H1 (cell line): ENCODE measurements around the gene POGZ. TPM values are rescaled to one million over a fixed set of nuclear protein-coding genes. Genes with fewer than 3 reads are reported as not detected.

Source experiments
- CTCF ChIA-PET: fragments of 300-600 bp; sonication (Branson Sonifier 250); formaldehyde crosslinking; loops from one replicate; lab custom pipeline; 2021; ENCODE audit not compliant: partially characterized antibody; lab: Charles Lee
- POLR2A ChIA-PET: fragments of 300-600 bp; sonication (Branson Sonifier 250); formaldehyde crosslinking; loops from one replicate; lab custom pipeline; 2021; ENCODE audit warnings: inconsistent platforms; ENCODE audit not compliant: partially characterized antibody; lab: Charles Lee
- DNase-seq, 2 experiments: peaks; one replicate each; pipeline versions ENCODE4 v3.0.0 to v3.0.0-alpha.2; 2010 to 2022; ENCODE audit warnings: low spot score in 2 of 2, low read depth in 1 of 2, mixed read lengths in 1 of 2
- FAIRE-seq: peaks from 2 replicates; lab custom pipeline; 2011; peaks lifted over from hg19 to GRCh38; lab: Jason Lieb, UNC
- H2AFZ ChIP-seq: 2 replicates; pipeline ENCODE4 v1.8.1; 2012; ENCODE audit warnings: low read length, inconsistent platforms
- H2AK5ac ChIP-seq: 2 replicates; pipeline ENCODE4 v1.6.1; 2013; ENCODE audit warnings: low read depth, low read length
- H2BK120ac ChIP-seq: replicated peaks from 2 replicates; pipeline ENCODE3; 2013; ENCODE audit warnings: low read depth, low read length, inconsistent platforms
- H2BK12ac ChIP-seq: 2 replicates; pipeline ENCODE4 v1.6.1; 2013; ENCODE audit warnings: low read depth, low read length
- H2BK15ac ChIP-seq: 2 replicates; pipeline ENCODE4 v1.6.1; 2013; ENCODE audit warnings: low read length
- H2BK20ac ChIP-seq: 2 replicates; pipeline ENCODE4 v1.6.1; 2013; ENCODE audit warnings: low read length
- H2BK5ac ChIP-seq: 2 replicates; pipeline ENCODE4 v1.6.1; 2013; ENCODE audit warnings: low read depth, low read length
- H3K14ac ChIP-seq: 2 replicates; pipeline ENCODE4 v1.6.1; 2013; ENCODE audit warnings: inconsistent platforms; ENCODE audit not compliant: insufficient read length
- H3K18ac ChIP-seq: 2 replicates; pipeline ENCODE4 v1.6.1; 2013; ENCODE audit warnings: low read length; ENCODE audit errors: extremely low read depth
- H3K23ac ChIP-seq: 2 replicates; pipeline ENCODE4 v1.6.1; 2013; ENCODE audit warnings: inconsistent platforms; ENCODE audit not compliant: insufficient read length
- H3K23me2 ChIP-seq: 2 replicates; pipeline ENCODE4 v1.6.1; 2013; ENCODE audit warnings: low read depth, low read length
- H3K27ac ChIP-seq: 2 replicates; pipeline ENCODE4 v1.6.1; 2011; ENCODE audit warnings: low read depth, low read length, inconsistent platforms
- H3K27me3 ChIP-seq, 4 experiments: replicated peaks in 1 of 4; 1 replicate in 1 of 4; 2 replicates in 3 of 4; pipeline versions ENCODE4 v1.6.1 to v1.8.1; 2011 to 2013; ENCODE audit warnings: low read length in 3 of 4, mild to moderate bottlenecking in 3 of 4, inconsistent platforms in 2 of 4, mixed read lengths in 2 of 4, moderate library complexity in 1 of 4; ENCODE audit not compliant: control insufficient read depth in 3 of 4, insufficient read depth in 3 of 4; ENCODE audit errors: extremely low read depth in 1 of 4
- H3K36me3 ChIP-seq, 4 experiments: 2 replicates each; pipeline versions ENCODE4 v1.6.1 to v1.8.1; 2011 to 2013; ENCODE audit warnings: mild to moderate bottlenecking in 4 of 4, low read length in 3 of 4, moderate library complexity in 2 of 4, control low read depth in 1 of 4, inconsistent platforms in 1 of 4; ENCODE audit not compliant: insufficient read depth in 4 of 4, control insufficient read depth in 2 of 4
- H3K4ac ChIP-seq: replicated peaks from 2 replicates; pipeline ENCODE3; 2013; ENCODE audit warnings: low read length, low read depth, mixed read lengths, inconsistent platforms; ENCODE audit not compliant: insufficient read length
- H3K4me1 ChIP-seq, 4 experiments: replicated peaks in 1 of 4; 1 replicate in 1 of 4; 2 replicates in 3 of 4; pipeline versions ENCODE4 v1.6.1 to v1.8.1; 2011 to 2013; ENCODE audit warnings: low read length in 3 of 4, inconsistent platforms in 2 of 4, mixed read lengths in 1 of 4; ENCODE audit not compliant: insufficient read depth in 4 of 4, control insufficient read depth in 3 of 4
- H3K4me2 ChIP-seq, 2 experiments: 2 replicates each; pipeline versions ENCODE4 v1.6.1 to v1.8.1; 2011 to 2013; ENCODE audit warnings: low read depth in 2 of 2, low read length in 2 of 2, control low read depth in 1 of 2, inconsistent platforms in 1 of 2, mild to moderate bottlenecking in 1 of 2; ENCODE audit not compliant: insufficient read depth in 1 of 2
- H3K4me3 ChIP-seq, 4 experiments: fragments of 200-600, 300-600 bp in 1 of 4; sonication (generic), shearing (Covaris generic), sonication (Bioruptor Twin) in 1 of 4; 2 replicates each; pipeline versions ENCODE4 v1.5.1 to v1.8.1; 2011 to 2016; ENCODE audit warnings: low read length in 4 of 4, low read depth in 3 of 4, control low read depth in 2 of 4, inconsistent platforms in 2 of 4, mild to moderate bottlenecking in 2 of 4, mixed read lengths in 1 of 4, moderate library complexity in 1 of 4; ENCODE audit not compliant: insufficient read depth in 2 of 4; ENCODE audit errors: extremely low read depth in 1 of 4
- H3K56ac ChIP-seq: replicated peaks from 2 replicates; pipeline ENCODE3; 2013; ENCODE audit warnings: low read depth, mild to moderate bottlenecking, mixed read lengths, low read length, inconsistent platforms; ENCODE audit not compliant: insufficient read length
- H3K79me1 ChIP-seq: 2 replicates; pipeline ENCODE4 v1.6.1; 2013; ENCODE audit warnings: low read depth, low read length, control low read depth
- H3K79me2 ChIP-seq, 2 experiments: 2 replicates each; pipeline versions ENCODE4 v1.6.1 to v1.8.1; 2012 to 2013; ENCODE audit warnings: low read length in 2 of 2, mild to moderate bottlenecking in 2 of 2, inconsistent platforms in 1 of 2; ENCODE audit not compliant: insufficient read depth in 2 of 2, control insufficient read depth in 1 of 2
- H3K9ac ChIP-seq, 4 experiments: replicated peaks in 1 of 4; 1 replicate in 1 of 4; 2 replicates in 3 of 4; pipeline versions ENCODE4 v1.6.1 to v1.8.1; 2011 to 2013; ENCODE audit warnings: low read depth in 3 of 4, low read length in 3 of 4, control low read depth in 2 of 4, mild to moderate bottlenecking in 2 of 4, moderate library complexity in 2 of 4, inconsistent platforms in 1 of 4; ENCODE audit errors: extremely low read depth in 1 of 4
- H3K9me3 ChIP-seq, 2 experiments: 2 replicates each; pipeline versions ENCODE4 v1.6.1 to v1.8.1; 2012 to 2013; ENCODE audit warnings: mild to moderate bottlenecking in 2 of 2, moderate library complexity in 2 of 2, control low read depth in 1 of 2, inconsistent platforms in 1 of 2, low read depth in 1 of 2, low read length in 1 of 2, mixed read lengths in 1 of 2; ENCODE audit not compliant: insufficient read depth in 2 of 2
- H4K20me1 ChIP-seq, 2 experiments: replicated peaks in 1 of 2; 2 replicates each; pipeline versions ENCODE3 to v1.8.1; 2011 to 2013; ENCODE audit warnings: inconsistent platforms in 2 of 2, low read length in 2 of 2, mild to moderate bottlenecking in 1 of 2; ENCODE audit not compliant: insufficient read depth in 2 of 2, control insufficient read depth in 1 of 2
- H4K5ac ChIP-seq: 2 replicates; pipeline ENCODE4 v1.6.1; 2013; ENCODE audit warnings: low read length, low read depth, mixed read lengths, inconsistent platforms; ENCODE audit not compliant: insufficient read length
- H4K8ac ChIP-seq: 2 replicates; pipeline ENCODE4 v1.8.0; 2013; ENCODE audit warnings: mild to moderate bottlenecking, moderate library complexity, low read length, inconsistent platforms; ENCODE audit not compliant: insufficient read depth; ENCODE audit errors: extremely low read depth
- H4K91ac ChIP-seq: replicated peaks from 2 replicates; pipeline ENCODE3; 2013; ENCODE audit warnings: low read length, mixed read lengths, inconsistent platforms; ENCODE audit not compliant: insufficient read length
- ASH2L ChIP-seq: fragments of 200-600, 300-600 bp; sonication (generic); IDR thresholded peaks from one replicate; pipeline ENCODE4 v1.7.1; 2017; ENCODE audit warnings: low read length
- ATF3 ChIP-seq: IDR thresholded peaks from 2 replicates; pipeline ENCODE4 v1.6.1; 2011; ENCODE audit warnings: low read depth, mild to moderate bottlenecking, low read length; ENCODE audit not compliant: insufficient read depth
- CBX8 ChIP-seq: fragments of 300-800, 300-1000 bp; sonication (generic); IDR thresholded peaks from 2 replicates; pipeline ENCODE4 v1.7.1; 2016; ENCODE audit warnings: low read depth, low read length, borderline replicate concordance
- E2F6 ChIP-seq: IDR thresholded peaks from 2 replicates; pipeline ENCODE4 v1.6.1; 2012; ENCODE audit warnings: inconsistent platforms
- EZH2 ChIP-seq: fragments of 200-600 bp; sonication (generic); IDR thresholded peaks from 2 replicates; pipeline ENCODE4 v1.7.1; 2012; ENCODE audit warnings: low read depth, mild to moderate bottlenecking, moderate library complexity, low read length, inconsistent platforms; ENCODE audit not compliant: severe bottlenecking
- FOSL1 ChIP-seq: IDR thresholded peaks from 2 replicates; pipeline ENCODE4 v1.6.1; 2011; ENCODE audit warnings: mild to moderate bottlenecking, low read depth, low read length, moderate library complexity; ENCODE audit not compliant: insufficient read depth
- GTF2F1 ChIP-seq: IDR thresholded peaks from 2 replicates; pipeline ENCODE4 v1.6.1; 2012; ENCODE audit warnings: low read depth, low read length, improper control_type of control experiment, borderline replicate concordance
- KDM1A ChIP-seq: fragments of 200-600, 300-600 bp; sonication (generic); IDR thresholded peaks from 2 replicates; pipeline ENCODE4 v1.7.1; 2016; ENCODE audit warnings: mild to moderate bottlenecking, low read length, borderline replicate concordance
- MAFK ChIP-seq: IDR thresholded peaks from 2 replicates; pipeline ENCODE4 v1.6.1; 2012; ENCODE audit warnings: low read depth, mild to moderate bottlenecking, improper control_type of control experiment, low read length
- PHF8 ChIP-seq: fragments of 200-600 bp; sonication (generic); conservative IDR thresholded peaks from 2 replicates; pipeline ENCODE4 v1.7.1; 2012; ENCODE audit warnings: low read depth, mild to moderate bottlenecking, inconsistent platforms, low read length, moderate library complexity
- RBBP5 ChIP-seq: IDR thresholded peaks from 2 replicates; pipeline ENCODE4 v1.7.1; 2012; ENCODE audit warnings: low read depth, mild to moderate bottlenecking, inconsistent platforms, low read length, moderate library complexity, borderline replicate concordance
- SIX5 ChIP-seq: IDR thresholded peaks from 2 replicates; pipeline ENCODE4 v1.6.1; 2011; ENCODE audit warnings: mild to moderate bottlenecking, low read depth, low read length
- TCF12 ChIP-seq: IDR thresholded peaks from 2 replicates; pipeline ENCODE4 v1.6.1; 2011; ENCODE audit warnings: low read depth, mild to moderate bottlenecking, low read length
- WGBS, 2 experiments: shearing (Covaris generic) in 1 of 2; methylation state at CpG; one replicate each; pipeline versions ENCODE4 v1.1.6 to v1.1.7; 2013 to 2015; ENCODE audit warnings: low lambda C conversion rate in 2 of 2, mixed read lengths in 2 of 2, inconsistent platforms in 1 of 2, low coverage in 1 of 2, missing lambda C conversion rate in 1 of 2; ENCODE audit not compliant: insufficient replicate concordance in 2 of 2, insufficient coverage in 1 of 2, insufficient read length in 1 of 2; ENCODE audit errors: extremely low coverage in 1 of 2, missing lambda C conversion rate in 1 of 2; 5-methylcytosine and 5-hydroxymethylcytosine counted together
- polyA plus RNA-seq, 7 experiments: library from polyadenylated mRNA; depleted of rRNA in 3 of 7; stranded (reverse) in 5 of 7; unstranded in 2 of 7; fragments of >200 nt in 5 of 7; fragments of 200-250 nt in 2 of 7; gene quantifications; 1 replicate in 5 of 7; 2 replicates in 1 of 7; 4 replicates in 1 of 7; pipeline versions ENCODE4 v1.2.1 to v1.2.3, GENCODE V29; 2011 to 2013; ENCODE audit warnings: missing spikeins in 2 of 7, mixed read lengths in 2 of 7
- total RNA-seq: library from RNA; stranded (reverse); fragmentation: NEBNext Ultra II Directional; extraction: Animal tissue kit (Norgen Biotek cat#: 25700); gene quantifications from 2 replicates; pipeline ENCODE4 v1.2.1, GENCODE V29; 2021

POGZ gene
- total and polyA plus RNA-seq, 2 of the 8 experiments (the other 6 are each of a cell fraction or from before 2014, with no cell fraction given), result 66.4 to 105 TPM

- Histone ChIP-seq H2BK120ac (no peak overlapping the region), H3K79me2 (no peaks in the 10 kb centered on the region), H2BK15ac (no peak overlapping the region), H2BK12ac (no peak overlapping the region), H4K20me1 (no peaks in the 10 kb centered on the region), H4K8ac (no peak overlapping the region), H3K23ac (no peak overlapping the region), H3K14ac (no peak overlapping the region), H3K4me3 (no peak overlapping the region), H2AK5ac (no peak overlapping the region), H3K27ac (no peak overlapping the region), H3K56ac (no peak overlapping the region), H3K4ac (no peak overlapping the region), H3K9me3 (no peaks in the 10 kb centered on the region), H3K23me2 (no peaks in the 10 kb centered on the region), H2BK20ac (no peak overlapping the region), H2BK5ac (no peak overlapping the region), H4K5ac (no peak overlapping the region), H3K4me2 (no peak overlapping the region), H3K4me1 (no peaks in the 10 kb centered on the region), H3K36me3 (no peaks in the 10 kb centered on the region), H4K91ac (no peak overlapping the region), H3K18ac (no peak overlapping the region), H3K9ac (no peak overlapping the region), H3K79me1 (no peaks in the 10 kb centered on the region), H2AFZ (no peak overlapping the region), H3K27me3 (no peaks in the 10 kb centered on the region)
- WGBS, 2 experiments, result 86% methylated on average over 1 of the region's 1 CpG; no CpG with 5 or more reads in 1 of the 2 experiments
- DNase-seq (no peak), FAIRE-seq (no peak)
- ChIA-PET CTCF (interaction anchor here (1.3 kb wide), 1 partner anchor 11 kb away, joined by 5 read pairs; no protein-coding TSS in a partner anchor), POLR2A (interaction anchor here (0.7 to 1.3 kb wide), 3 partner anchors 18 to 30 kb away, joined by 3 read pairs; no protein-coding TSS in a partner anchor)
- TF ChIP-seq E2F6 (no peak), PHF8 (no peak), ASH2L (no peak), TCF12 (no peak), RBBP5 (no peak), EZH2 (no peak), MAFK (no peak), CBX8 (no peak), SIX5 (no peak), GTF2F1 (no peak), KDM1A (no peak), FOSL1 (no peak), ATF3 (no peak)
These were observed 36.0 kb upstream of the POGZ start for GRCh38 chr1:151495316-151495715.
